HG02642 (cell line): ENCODE results near the gene SPSB3.
"Not testable (repeated sequence)": the region's sequence is repeated elsewhere in the genome, so short reads cannot be mapped to it uniquely, and the experiment has no call there.

ENCODE experiments used
- ATAC-seq: cut with Tn5 transposase; IDR thresholded peaks from one replicate; pipeline ENCODE4 v1.9.1; 2021; ENCODE audit warnings: mild to moderate bottlenecking; ENCODE audit not compliant: unreplicated experiment, poor library complexity

Gene SPSB3

GRCh38 chr16:1817276-1817589 lies 34.9 kb upstream of the SPSB3 start:
- ATAC-seq, result no peak

- no peak for ATAC-seq
These were observed 34.3 kb upstream of the SPSB3 start for GRCh38 chr16:1816396-1817275.

DNA sequence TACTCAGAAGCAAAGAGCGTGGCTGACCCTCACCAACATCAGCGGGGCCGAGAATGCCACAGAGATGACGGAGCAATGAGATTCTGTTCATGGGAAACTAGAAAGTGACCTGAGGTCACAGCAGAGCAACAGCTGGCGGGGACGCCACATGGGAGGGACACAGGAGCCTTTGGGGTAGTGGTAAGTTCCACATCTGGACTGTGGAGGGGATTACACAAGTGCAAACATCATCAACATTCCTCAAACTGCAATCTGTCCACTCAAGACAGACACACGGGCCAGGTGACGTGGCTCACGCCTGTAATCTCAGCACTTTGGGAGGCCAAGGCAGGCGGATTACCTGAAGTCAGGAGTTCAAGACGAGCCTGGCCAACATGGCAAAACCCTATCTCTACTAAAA lies 33.1 kb upstream of the SPSB3 start:
- no peak for ATAC-seq

- no peak for ATAC-seq
These were observed 30.4 kb upstream of the SPSB3 start for GRCh38 chr16:1812732-1813163.

GRCh38 chr16:1810536-1810935 lies 28.2 kb upstream of the SPSB3 start:
- ATAC-seq, result no peak

- ATAC-seq, result no peak
These were observed 27.7 kb upstream of the SPSB3 start for GRCh38 chr16:1810106-1810505.

DNA sequence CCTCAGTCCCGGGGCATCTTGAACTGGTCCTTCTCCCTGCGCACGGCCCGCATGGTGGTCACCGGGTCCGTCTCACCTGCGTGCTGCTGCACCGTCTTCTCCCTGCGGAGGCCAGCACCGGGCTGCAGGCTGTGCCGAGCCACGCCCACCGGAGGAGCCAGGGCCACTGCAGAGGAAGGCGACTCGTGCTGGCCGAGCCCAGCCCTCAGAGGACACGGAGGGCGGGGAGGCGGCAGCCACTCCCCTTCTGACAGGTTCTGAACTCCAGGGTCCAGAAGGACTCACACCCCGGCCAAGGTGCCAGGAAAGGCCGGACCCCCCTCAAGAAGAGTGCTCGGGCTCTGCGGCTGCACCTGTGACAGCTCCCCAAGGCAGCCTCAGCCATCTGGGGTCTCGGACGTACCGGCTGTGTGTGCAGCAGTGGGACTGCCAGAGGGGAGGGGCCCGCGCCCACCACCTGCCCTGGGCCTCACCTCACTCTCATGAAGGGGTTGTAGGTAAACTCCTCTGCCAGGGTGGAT lies 27.0 kb upstream of the SPSB3 start:
- ATAC-seq, result no peak

- no peak for ATAC-seq
These were observed 26.3 kb upstream of the SPSB3 start for GRCh38 chr16:1808691-1809090.

DNA sequence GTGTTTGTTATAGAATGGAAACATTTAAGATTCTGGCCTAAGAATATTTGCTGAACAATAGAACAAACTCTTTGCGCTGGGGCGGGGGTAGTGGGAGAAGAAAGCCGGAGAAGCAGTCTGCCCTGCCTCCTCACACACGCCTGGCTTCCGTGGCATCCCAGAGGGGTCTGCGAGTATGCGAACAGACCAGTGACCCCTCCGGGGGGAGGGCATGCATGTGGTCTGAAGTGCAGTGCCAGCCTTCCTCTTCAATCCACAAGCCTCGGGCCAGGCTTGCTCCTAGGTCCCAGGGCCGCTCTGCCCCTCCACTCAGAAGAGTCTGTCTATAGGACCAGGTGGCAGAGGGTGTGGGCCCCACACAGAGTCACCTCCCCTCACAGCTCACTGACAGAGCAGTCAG lies 25.3 kb upstream of the SPSB3 start:
- no peak for ATAC-seq

DNA sequence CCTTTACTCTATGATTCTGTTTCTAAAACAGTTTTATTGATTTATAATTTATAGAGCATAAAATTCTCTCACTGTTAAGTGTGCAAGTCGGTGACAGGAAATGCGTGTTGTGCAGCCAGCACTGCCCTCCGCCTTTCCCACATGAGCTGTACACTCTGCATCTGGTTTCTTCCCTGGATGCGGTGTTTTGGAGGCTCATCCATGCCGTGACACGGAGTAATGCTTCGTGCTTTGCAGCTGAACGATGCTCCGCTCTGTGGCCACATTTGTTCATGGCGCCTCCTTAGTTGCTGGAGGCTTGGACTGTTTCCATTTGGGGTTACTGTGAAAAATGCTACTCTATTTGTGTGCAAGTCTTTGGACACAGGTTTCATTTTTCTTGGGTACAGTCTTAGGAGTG lies 18.3 kb upstream of the SPSB3 start:
- no peak for ATAC-seq

GRCh38 chr16:1799263-1799662 lies 16.9 kb upstream of the SPSB3 start:
- not testable (repeated sequence) for ATAC-seq

GRCh38 chr16:1794908-1795666 lies 12.7 kb upstream of the SPSB3 start:
- ATAC-seq, result no peak

DNA sequence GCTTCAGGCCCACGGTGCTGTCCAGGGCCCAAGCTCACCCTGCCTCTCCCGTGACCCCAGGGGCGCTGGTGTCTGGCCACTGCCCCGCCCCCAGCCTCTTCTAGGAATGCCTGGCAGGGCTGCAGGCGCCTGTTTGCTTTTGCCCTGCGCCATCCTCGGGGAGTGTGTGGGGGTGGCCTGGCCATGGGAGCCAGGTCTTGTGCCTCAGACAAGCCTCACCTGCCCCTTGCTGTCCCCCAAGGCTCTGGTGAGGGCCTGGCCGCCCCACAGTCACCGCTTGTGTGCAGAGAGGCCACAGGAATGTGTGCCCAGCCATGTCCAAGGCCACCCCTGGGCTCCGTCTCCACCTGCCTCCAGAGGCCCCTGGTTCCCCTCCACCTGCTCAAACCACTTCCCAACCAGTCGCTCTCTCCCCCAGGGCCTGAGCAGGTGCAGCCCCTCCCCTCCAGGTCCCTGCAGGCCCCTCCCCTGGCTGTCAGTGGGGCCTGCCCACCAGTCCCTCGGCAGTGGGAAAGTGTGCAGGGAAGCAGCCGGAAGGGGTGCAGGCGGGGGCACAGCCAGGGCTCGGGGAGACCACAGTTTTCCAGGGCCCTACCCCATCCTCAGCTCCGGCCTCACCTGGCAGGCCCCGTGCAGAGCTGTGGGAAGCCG lies 12.0 kb upstream of the SPSB3 start:
- ATAC-seq, result no peak

DNA sequence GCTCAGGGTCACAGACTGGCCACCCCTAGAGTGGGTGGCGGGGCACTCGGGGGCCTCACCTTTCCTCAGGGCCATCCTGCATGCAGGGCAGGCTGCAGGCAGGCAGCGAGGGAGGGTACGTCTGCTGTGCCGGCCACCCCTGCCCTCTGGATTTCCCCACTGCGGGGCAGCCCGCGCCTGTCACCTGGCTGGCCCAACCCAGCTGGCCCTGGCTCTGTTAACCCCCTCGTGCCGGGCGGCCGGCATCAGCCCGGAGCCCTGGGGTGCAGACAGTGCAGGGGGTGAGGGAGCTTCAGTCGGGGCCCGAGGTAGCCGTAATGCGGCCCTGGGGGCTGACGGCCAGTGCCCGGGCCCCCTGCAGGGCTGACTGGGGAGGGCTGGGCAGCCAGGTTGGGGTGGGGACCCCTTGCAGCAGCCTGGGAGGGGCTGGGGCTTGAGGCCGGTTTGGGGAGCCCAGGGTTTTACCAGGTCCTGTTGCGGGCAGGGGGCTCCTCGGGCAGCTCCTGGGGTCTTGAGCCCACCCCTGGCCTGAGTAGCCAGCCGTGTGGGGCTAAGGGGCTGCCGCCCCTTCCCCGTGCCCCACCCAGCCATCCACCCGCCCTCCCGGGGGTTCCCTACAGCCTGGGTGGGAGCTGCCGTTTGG lies 11.3 kb upstream of the SPSB3 start, which contains the start of gene IGFALS:
Gene IGFALS, minus strand, starts transcription at position 128 of the 643 bp plus-strand sequence. Its CDS starts 53 bp downstream, at position 75.
- ATAC-seq, result no peak

DNA sequence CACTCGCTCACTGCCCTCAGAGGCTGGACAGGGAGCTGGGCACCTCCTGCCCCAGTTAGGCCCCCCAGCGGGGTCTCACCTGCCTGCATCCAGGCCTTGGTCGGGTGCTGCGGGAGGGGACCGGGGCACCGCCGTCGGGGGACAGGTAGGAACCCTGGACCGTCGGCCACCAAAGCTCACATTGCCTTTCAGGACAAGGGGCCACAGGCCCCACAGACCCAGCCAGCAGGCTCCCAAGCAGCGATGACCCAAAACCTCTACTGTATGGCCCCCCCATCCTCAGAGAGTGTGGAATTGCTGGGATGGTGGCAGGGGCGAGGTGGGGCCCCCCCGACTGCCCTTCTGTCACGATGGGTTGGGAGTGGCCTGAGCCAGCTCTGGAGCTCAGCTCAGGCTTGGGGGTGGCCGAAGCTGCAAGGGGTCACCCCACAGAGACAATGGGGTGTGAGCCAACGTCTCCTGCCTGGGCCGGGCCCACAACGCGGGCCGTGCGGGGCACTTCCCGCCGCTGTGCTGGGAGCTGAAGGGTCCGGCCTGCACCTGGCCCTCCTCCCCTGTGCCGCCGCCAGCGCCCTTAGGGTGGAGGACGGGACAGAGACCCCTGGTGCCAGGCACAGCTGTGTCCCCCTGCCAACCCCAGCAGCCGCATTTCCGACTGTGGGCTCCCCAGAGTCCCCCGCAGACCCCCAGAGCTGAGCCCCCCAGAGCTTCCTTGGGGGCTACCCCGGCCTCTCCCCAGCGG lies 10.6 kb upstream of the SPSB3 start:
- ATAC-seq, result no peak

DNA sequence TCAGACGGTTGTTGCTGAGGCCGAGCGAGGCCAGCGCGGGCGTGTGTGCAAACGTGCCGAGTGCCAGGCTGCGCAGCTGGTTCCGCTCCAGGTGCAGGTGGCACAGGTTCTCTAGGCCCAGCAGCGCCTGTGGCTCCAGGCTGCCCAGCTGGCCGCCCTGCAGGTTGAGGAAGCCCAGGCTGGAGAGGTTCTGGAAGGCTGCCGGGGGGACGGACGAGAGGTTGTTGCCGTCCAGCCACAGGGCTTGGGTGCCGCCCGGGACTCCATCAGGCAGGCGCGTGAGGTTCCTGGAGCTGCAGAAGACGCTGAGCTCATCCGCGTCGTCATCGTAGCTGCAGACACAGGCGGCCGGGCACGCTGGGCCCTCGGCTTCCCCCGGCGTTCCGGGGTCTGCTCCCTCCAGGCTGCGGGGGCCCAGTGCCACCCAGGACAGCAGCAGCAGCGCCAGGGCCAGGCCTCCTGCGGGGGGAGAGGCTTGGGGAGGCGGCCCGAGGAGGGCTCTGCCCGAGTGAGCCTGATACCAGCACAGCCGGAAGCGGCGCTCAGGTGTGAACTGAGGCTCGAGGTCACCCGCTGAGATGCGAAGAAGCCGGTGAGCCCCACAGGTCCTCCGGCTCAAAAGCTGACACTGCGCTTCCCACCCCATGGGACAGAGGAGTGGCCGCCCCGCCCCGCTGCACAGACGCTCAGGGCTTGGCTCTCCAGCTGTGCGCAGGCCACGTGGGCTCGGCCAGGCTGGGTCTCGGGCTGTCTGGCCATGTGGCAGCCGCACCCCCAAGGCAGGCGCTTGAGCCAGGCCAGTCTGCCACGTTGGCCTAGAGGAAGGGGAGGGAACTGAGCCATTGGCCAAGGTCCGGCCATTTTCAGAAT lies 9.8 kb upstream of the SPSB3 start:
- ATAC-seq, result no peak

DNA sequence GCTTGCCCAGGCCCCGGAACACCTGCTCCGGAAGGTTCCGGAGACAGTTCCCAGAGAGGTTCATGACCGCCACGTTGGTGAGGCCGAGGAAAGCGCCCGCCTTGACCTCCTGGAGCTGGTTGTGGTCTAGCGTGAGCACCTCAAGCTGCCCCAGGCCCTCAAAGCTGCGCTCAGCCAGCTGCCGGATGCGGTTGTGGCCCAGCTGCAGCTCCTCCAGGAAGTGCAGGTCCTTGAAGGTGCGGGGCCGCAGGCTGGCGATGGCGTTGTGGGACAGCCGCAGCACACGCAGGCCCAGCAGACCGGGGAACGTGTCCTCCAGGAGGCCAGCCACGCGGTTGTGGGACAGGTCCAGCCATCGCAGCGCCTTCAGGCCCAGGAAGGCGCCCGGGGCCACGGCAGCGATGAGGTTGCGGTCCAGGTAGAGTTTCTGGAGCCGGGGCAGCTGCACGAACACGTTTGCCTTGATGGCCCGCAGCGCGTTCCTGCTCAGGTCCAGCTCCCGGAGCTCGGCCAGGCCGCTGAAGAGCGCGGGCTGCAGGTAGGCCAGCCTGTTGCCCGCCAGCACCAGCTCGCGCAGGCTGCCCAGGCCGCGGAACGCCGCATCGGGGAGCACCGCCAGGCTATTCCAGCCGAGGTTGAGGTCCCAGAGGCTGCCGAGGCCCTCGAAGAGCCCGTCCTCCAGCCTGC lies 9.0 kb upstream of the SPSB3 start:
- ATAC-seq, result no peak

DNA sequence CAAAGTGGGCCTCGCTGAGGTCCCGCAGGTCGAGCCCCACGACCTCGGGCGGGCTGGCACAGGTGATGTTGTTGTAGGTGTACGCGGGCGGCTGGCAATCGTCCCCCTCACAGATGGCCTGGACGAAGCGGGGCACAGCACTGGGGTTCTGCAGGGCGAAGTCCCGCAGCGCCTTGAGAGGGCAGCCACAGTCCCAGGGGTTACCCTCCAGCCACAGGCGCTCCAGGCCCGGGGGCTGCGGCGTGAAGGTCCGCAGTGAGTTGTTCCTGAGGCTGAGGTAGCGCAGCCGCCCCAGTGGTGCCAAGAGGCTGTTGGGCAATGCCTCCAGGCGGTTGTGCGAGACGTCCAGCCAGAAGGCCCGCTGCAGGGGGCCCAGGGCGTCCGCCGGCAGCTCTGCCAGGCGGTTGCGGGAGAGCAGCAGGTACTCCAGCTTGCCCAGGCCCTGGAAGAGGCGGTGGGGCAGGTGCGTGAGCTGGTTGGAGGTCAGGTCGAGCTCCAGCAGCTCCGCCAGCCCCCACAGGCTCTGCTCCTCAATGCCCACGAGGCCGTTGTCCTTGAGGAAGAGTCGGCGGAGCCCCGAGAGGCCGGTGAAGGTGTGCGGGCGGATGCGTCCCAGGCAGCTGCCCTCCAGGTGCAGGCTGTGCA lies 8.4 kb upstream of the SPSB3 start:
- no peak for ATAC-seq
